ENCODE results near the gene PPP2R5B. TPM values are rescaled to one million over a fixed set of nuclear protein-coding genes. Genes with fewer than 3 reads are reported as not detected.

Gene PPP2R5B
- total RNA-seq = 11.6 and 14.2 TPM in 2 replicates

GRCh38 chr11:64923944-64924909 is at the start of gene PPP2R5B:
PPP2R5B (plus strand) TSS chr11:64924689; CDS start chr11:64925735, 1,046 bp downstream.
- DNase-seq (ENCODE audit: low read depth) = peak; percentile 93
- peak within 1 kb of the TSS; percentile 72 for H3K4me3 ChIP-seq (ENCODE audit: low read depth, low read length)
- TF ChIP-seq, protein P1, sequence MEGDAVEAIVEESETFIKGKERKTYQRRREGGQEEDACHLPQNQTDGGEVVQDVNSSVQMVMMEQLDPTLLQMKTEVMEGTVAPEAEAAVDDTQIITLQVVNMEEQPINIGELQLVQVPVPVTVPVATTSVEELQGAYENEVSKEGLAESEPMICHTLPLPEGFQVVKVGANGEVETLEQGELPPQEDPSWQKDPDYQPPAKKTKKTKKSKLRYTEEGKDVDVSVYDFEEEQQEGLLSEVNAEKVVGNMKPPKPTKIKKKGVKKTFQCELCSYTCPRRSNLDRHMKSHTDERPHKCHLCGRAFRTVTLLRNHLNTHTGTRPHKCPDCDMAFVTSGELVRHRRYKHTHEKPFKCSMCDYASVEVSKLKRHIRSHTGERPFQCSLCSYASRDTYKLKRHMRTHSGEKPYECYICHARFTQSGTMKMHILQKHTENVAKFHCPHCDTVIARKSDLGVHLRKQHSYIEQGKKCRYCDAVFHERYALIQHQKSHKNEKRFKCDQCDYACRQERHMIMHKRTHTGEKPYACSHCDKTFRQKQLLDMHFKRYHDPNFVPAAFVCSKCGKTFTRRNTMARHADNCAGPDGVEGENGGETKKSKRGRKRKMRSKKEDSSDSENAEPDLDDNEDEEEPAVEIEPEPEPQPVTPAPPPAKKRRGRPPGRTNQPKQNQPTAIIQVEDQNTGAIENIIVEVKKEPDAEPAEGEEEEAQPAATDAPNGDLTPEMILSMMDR (IDR thresholded peaks at IDR 0.05; ENCODE audit: insufficient read depth, low read depth, low read length) = no peak

GRCh38 chr11:64875369-64876228 is 48.9 kb upstream of the PPP2R5B start:
- TF ChIP-seq, protein P1 (IDR thresholded peaks at IDR 0.05; ENCODE audit: insufficient read depth, low read depth, low read length) = peak; percentile 10
- peak overlapping the region; percentile 97 for H3K4me3 ChIP-seq (ENCODE audit: low read depth, low read length)
- DNase-seq (ENCODE audit: low read depth) = no peak

- TF ChIP-seq, protein P1 (IDR thresholded peaks at IDR 0.05; ENCODE audit: insufficient read depth, low read depth, low read length) = no peak
These were observed 48.2 kb upstream of the PPP2R5B start for GRCh38 chr11:64876229-64876750.

GRCh38 chr11:64876835-64877341 is 47.6 kb upstream of the PPP2R5B start:
- peak overlapping the region; percentile 97 for H3K4me3 ChIP-seq (ENCODE audit: low read depth, low read length)
- no peak for DNase-seq (ENCODE audit: low read depth)
- TF ChIP-seq, protein P1 (IDR thresholded peaks at IDR 0.05; ENCODE audit: insufficient read depth, low read depth, low read length) = no peak

More at GRCh38 chr11:64876229-64876750, 48.2 kb upstream of the PPP2R5B start:
- DNase-seq (ENCODE audit: low read depth) = no peak
- H3K4me3 ChIP-seq (ENCODE audit: low read depth, low read length) = peak overlapping the region; percentile 97

DNA sequence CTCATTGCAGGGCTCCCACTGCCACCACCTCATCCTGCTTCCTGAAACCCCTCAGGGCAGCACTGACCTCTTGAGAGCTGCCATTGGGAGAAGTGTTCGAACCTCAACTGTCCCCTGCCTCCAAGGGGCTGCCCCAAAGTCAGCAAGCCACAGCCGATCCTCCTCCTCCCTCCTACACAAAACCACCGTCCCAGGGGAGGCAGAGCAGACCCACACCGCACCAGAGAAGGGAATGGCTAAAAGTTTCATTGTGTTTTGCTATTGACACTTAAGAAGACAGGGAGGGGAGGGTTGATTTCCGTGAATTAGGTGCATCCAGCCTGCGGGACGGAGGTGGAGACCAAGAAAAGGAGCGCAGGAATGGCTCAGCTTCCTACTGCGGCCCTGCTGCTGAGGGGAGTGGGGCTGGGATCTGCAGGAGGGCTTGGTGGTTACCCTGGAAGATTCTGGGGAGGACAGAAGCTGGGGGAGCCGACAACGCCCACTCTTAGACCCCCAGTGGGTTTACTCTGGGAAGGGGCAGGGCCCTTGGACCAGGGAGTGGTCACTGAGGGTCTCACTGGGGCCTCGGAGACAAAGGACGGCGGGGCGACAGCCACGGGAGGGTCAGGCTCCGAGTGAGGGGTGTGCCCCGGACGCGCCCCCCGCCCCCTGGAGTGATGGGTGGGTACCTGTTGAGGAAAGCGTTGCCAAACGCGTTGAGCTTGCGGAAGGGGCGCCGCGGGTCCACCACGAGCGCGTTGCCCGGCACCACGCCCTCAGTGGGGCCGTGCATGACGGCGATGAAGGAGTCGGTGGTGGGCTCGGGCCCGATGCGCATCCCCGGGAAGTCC is 46.9 kb upstream of the PPP2R5B start:
- DNase-seq (ENCODE audit: low read depth) = no peak
- TF ChIP-seq, protein P1 (IDR thresholded peaks at IDR 0.05; ENCODE audit: insufficient read depth, low read depth, low read length) = no peak
- H3K4me3 ChIP-seq (ENCODE audit: low read depth, low read length) = peak overlapping the region; percentile 97

GRCh38 chr11:64878223-64878493 is 46.3 kb upstream of the PPP2R5B start:
- TF ChIP-seq, protein P1 (IDR thresholded peaks at IDR 0.05; ENCODE audit: insufficient read depth, low read depth, low read length) = no peak
- peak overlapping the region; percentile 97 for H3K4me3 ChIP-seq (ENCODE audit: low read depth, low read length)
- no peak for DNase-seq (ENCODE audit: low read depth)
